Choroid plexus epithelial cell (primary cell): Measurements from ENCODE around the gene C2orf81.
"Not testable (repeated sequence)": the region's sequence is repeated elsewhere in the genome, so short reads cannot be mapped to it uniquely, and the experiment has no call there.

Experiments used
- DNase-seq: peaks from one replicate; pipeline ENCODE4 v3.0.0-alpha.2; 2010; ENCODE audit warnings: low read depth
- H3K4me3 ChIP-seq: 2 replicates; pipeline ENCODE4 v1.5.1; 2011; ENCODE audit warnings: low read depth, mild to moderate bottlenecking, control low read depth, low read length, moderate library complexity
- CTCF ChIP-seq: conservative IDR thresholded peaks from 2 replicates; pipeline ENCODE4 v1.5.1; 2011; ENCODE audit warnings: low read depth, mild to moderate bottlenecking, control low read depth, inconsistent platforms, low read length, moderate library complexity

C2orf81 gene

GRCh38 chr2:74424995-74425406 lies 3.6 kb upstream of the C2orf81 start:
- no peak for TF ChIP-seq CTCF
- DNase-seq, result no peak
- no peak overlapping the region for H3K4me3 ChIP-seq

GRCh38 chr2:74424139-74424992 lies 2.9 kb upstream of the C2orf81 start:
- H3K4me3 ChIP-seq, result no peak overlapping the region
- no peak for DNase-seq
- no peak for TF ChIP-seq CTCF

- TF ChIP-seq CTCF, result no peak
- H3K4me3 ChIP-seq, result no peak overlapping the region
- DNase-seq, result no peak
Measured at GRCh38 chr2:74423231-74424095, 2.0 kb upstream of the C2orf81 start.

- H3K4me3 ChIP-seq, DNase-seq: not testable (repeated sequence)
Measured at GRCh38 chr2:74420443-74421103, 846 bp downstream of the C2orf81 start.

- no peak for TF ChIP-seq CTCF
- DNase-seq, result no peak
- no peak overlapping the region for H3K4me3 ChIP-seq
Measured at GRCh38 chr2:74420006-74420405, 1.4 kb downstream of the C2orf81 start.

- no peak overlapping the region for H3K4me3 ChIP-seq
- no peak for TF ChIP-seq CTCF
- DNase-seq, result no peak
Measured at GRCh38 chr2:74419345-74419744, 2.1 kb downstream of the C2orf81 start.

GRCh38 chr2:74418312-74418711 lies 3.1 kb downstream of the C2orf81 start:
- TF ChIP-seq CTCF, result no peak
- H3K4me3 ChIP-seq, result no peak overlapping the region
- no peak for DNase-seq
